Endothelial cell of umbilical vein (primary cell): Measurements from ENCODE around the gene ALG12. TPM values are rescaled to one million over a fixed set of nuclear protein-coding genes. Genes with fewer than 3 reads are reported as not detected.

ENCODE experiments used
- BruUV-seq: library from RNA; stranded (reverse); fragments of 400-500 nt; replicated peaks from 2 replicates; lab custom pipeline; 2021; lab: Mats Ljungman, UMichigan
- CTCF ChIA-PET: fragments of 300-600, 350-600 bp; sonication (Branson Sonifier 250); formaldehyde crosslinking; loops from one replicate; lab custom pipeline; 2021; ENCODE audit warnings: antibody characterized with exemption, inconsistent platforms; lab: Charles Lee
- POLR2A ChIA-PET: fragments of 300-600, 350-600 bp; sonication (Branson Sonifier 250); formaldehyde crosslinking; loops from one replicate; lab custom pipeline; 2021; ENCODE audit warnings: antibody characterized with exemption, inconsistent platforms; lab: Charles Lee
- DNase-seq: peaks from one replicate; pipeline ENCODE4 v3.0.0-alpha.2; 2011; ENCODE audit warnings: low read depth, low spot score
- FAIRE-seq: peaks from 2 replicates; lab custom pipeline; 2011; peaks lifted over from hg19 to GRCh38; lab: Jason Lieb, UNC
- H2AFZ ChIP-seq: 2 replicates; pipeline ENCODE4 v1.6.0; 2012; ENCODE audit warnings: low read depth, low read length, control low read depth, inconsistent platforms
- H3K27ac ChIP-seq: 2 replicates; pipeline ENCODE4 v1.5.1; 2011; ENCODE audit warnings: low read depth, mild to moderate bottlenecking, control low read depth, low read length, moderate library complexity; ENCODE audit not compliant: insufficient read depth
- H3K27me3 ChIP-seq, 2 experiments: 2 replicates each; pipeline versions ENCODE4 v1.6.0 to v1.6.1; 2011; ENCODE audit warnings: low read length in 2 of 2, mixed read lengths in 1 of 2; ENCODE audit not compliant: control insufficient read depth in 2 of 2, insufficient read depth in 2 of 2
- H3K36me3 ChIP-seq, 2 experiments: 2 replicates in 1 of 2; 3 replicates in 1 of 2; pipeline ENCODE4 v1.5.1; 2011; ENCODE audit warnings: low read length in 2 of 2, mild to moderate bottlenecking in 1 of 2, moderate library complexity in 1 of 2; ENCODE audit not compliant: control insufficient read depth in 2 of 2, insufficient read depth in 2 of 2; ENCODE audit errors: extremely low read depth in 1 of 2
- H3K4me1 ChIP-seq: 3 replicates; pipeline ENCODE4 v1.5.1; 2011; ENCODE audit warnings: mild to moderate bottlenecking, low read length; ENCODE audit not compliant: control insufficient read depth, insufficient read depth; ENCODE audit errors: extremely low read depth
- H3K4me2 ChIP-seq: 2 replicates; pipeline ENCODE4 v1.6.1; 2011; ENCODE audit warnings: low read length, control low read depth, mixed read lengths; ENCODE audit not compliant: insufficient read depth
- H3K4me3 ChIP-seq, 3 experiments: fragments of 200-600 bp in 1 of 3; sonication (generic), shearing (Covaris generic) in 1 of 3; replicated peaks in 1 of 3; 2 replicates each; pipeline ENCODE4 v1.5.1; 2011 to 2016; ENCODE audit warnings: control low read depth in 3 of 3, low read length in 3 of 3, mild to moderate bottlenecking in 2 of 3, inconsistent platforms in 1 of 3, low read depth in 1 of 3, moderate library complexity in 1 of 3; ENCODE audit not compliant: insufficient read depth in 1 of 3
- H3K79me2 ChIP-seq: 2 replicates; pipeline ENCODE4 v1.6.0; 2012; ENCODE audit warnings: low read length, inconsistent platforms; ENCODE audit not compliant: control insufficient read depth, insufficient read depth
- H3K9ac ChIP-seq: replicated peaks from 2 replicates; pipeline ENCODE3; 2011; ENCODE audit warnings: low read length, control low read depth; ENCODE audit not compliant: insufficient read depth; ENCODE audit errors: extremely low read depth
- H3K9me1 ChIP-seq: replicated peaks from 3 replicates; pipeline ENCODE4 v1.6.0; 2011; ENCODE audit warnings: mild to moderate bottlenecking, low read length; ENCODE audit not compliant: control insufficient read depth, insufficient read depth; ENCODE audit errors: extremely low read depth
- H3K9me3 ChIP-seq: replicated peaks from 2 replicates; pipeline ENCODE4 v1.5.1; 2012; ENCODE audit warnings: low read length, inconsistent platforms; ENCODE audit not compliant: control insufficient read depth, insufficient read depth
- H4K20me1 ChIP-seq: replicated peaks from 2 replicates; pipeline ENCODE3; 2011; ENCODE audit warnings: mild to moderate bottlenecking, low read length; ENCODE audit not compliant: control insufficient read depth, insufficient read depth; ENCODE audit errors: extremely low read depth
- CTCF ChIP-seq, 2 donors: IDR thresholded peaks; 1 replicate in 1 of 2; 2 replicates in 1 of 2; pipeline ENCODE4 v1.5.1; 2011; ENCODE audit warnings: low read length in 2 of 2, mild to moderate bottlenecking in 2 of 2, moderate library complexity in 2 of 2, control low read depth in 1 of 2, inconsistent platforms in 1 of 2, low read depth in 1 of 2; ENCODE audit not compliant: insufficient read depth in 1 of 2; ENCODE audit errors: extremely low read depth in 1 of 2
- EZH2 ChIP-seq: IDR thresholded peaks from 2 replicates; pipeline ENCODE4 v1.6.1; 2012; ENCODE audit warnings: borderline replicate concordance, low read depth, mild to moderate bottlenecking, moderate library complexity, low read length, inconsistent platforms; ENCODE audit not compliant: severe bottlenecking
- FOS ChIP-seq: IDR thresholded peaks from 2 replicates; pipeline ENCODE4 v1.6.1; 2011; ENCODE audit warnings: mild to moderate bottlenecking, low read length, moderate library complexity, borderline replicate concordance; ENCODE audit not compliant: insufficient read depth
- GATA2 ChIP-seq: IDR thresholded peaks from 2 replicates; pipeline ENCODE4 v1.7.0; 2011; ENCODE audit warnings: low read depth, mild to moderate bottlenecking, moderate library complexity, mixed read lengths, low read length; ENCODE audit not compliant: insufficient read length, insufficient read depth
- JUN ChIP-seq: IDR thresholded peaks from 2 replicates; pipeline ENCODE4 v1.6.1; 2011; ENCODE audit warnings: borderline replicate concordance, low read depth; ENCODE audit not compliant: insufficient read length, insufficient read depth
- MAX ChIP-seq: IDR thresholded peaks from 2 replicates; pipeline ENCODE4 v1.6.1; 2011; ENCODE audit not compliant: insufficient read depth, insufficient read length
- MYC ChIP-seq: IDR thresholded peaks from one replicate; pipeline ENCODE4 v1.6.1; 2011; ENCODE audit warnings: mild to moderate bottlenecking, low read depth, low read length
- POLR2A ChIP-seq: IDR thresholded peaks from 2 replicates; pipeline ENCODE4 v1.6.1; 2012; ENCODE audit warnings: low read depth, mild to moderate bottlenecking, control low read depth, low read length
- POLR2AphosphoS5 ChIP-seq: IDR thresholded peaks from 2 replicates; pipeline ENCODE4 v1.6.1; 2012; ENCODE audit warnings: low read depth, mild to moderate bottlenecking, control low read depth, low read length, moderate library complexity; ENCODE audit not compliant: insufficient read depth
- dilution Hi-C: fragments of 300-500 bp; cut with MboI; formaldehyde crosslinking; loops from one replicate; pipeline ENCODE4 v1.15.0; 2019; ENCODE audit warnings: low sequenced_read_pairs; ENCODE audit not compliant: extremely low pct_ligation_motif_present
- intact Hi-C: fragments of 100-400 bp; cut with micrococcal nuclease; formaldehyde crosslinking; loops from one replicate; pipeline ENCODE4 v1.10.0; 2022
- polyA plus RNA-seq, 4 experiments: library from polyadenylated mRNA; depleted of rRNA in 3 of 4; stranded (reverse) in 3 of 4; unstranded in 1 of 4; fragments of >200 nt; gene quantifications; 2 replicates each; pipeline versions ENCODE4 v1.2.1 to v1.2.3, GENCODE V29; 2011 to 2012; ENCODE audit warnings: missing spikeins in 1 of 4
- total RNA-seq: library from RNA; stranded (reverse); gene quantifications from 2 replicates; pipeline ENCODE4 v1.2.3, GENCODE V29; 2021

Gene ALG12
- total and polyA plus RNA-seq, 2 donors (not counting 3 experiments of a cell fraction or from before 2014, with no cell fraction given), result 14.6 to 18.0 TPM

GRCh38 chr22:49873228-49873940 is 44.9 kb downstream of the ALG12 start:
- CTCF ChIA-PET, result interaction anchor here (0.8 to 1.6 kb wide), 2 partner anchors 8 to 106 kb away, joined by 3 read pairs; no protein-coding TSS in a partner anchor
- no TSS peak for BruUV-seq
- intact Hi-C loops, result no loop called here

More at GRCh38 chr22:49873228-49873940, 44.9 kb downstream of the ALG12 start:
- Histone ChIP-seq H3K9me3 (no peaks in the 10 kb centered on the region), H3K4me2 (no peak overlapping the region), H3K9me1 (no peaks in the 10 kb centered on the region), H3K4me3 (no peak overlapping the region), H3K4me1 (no peaks in the 10 kb centered on the region), H2AFZ (no peak overlapping the region), H3K9ac (no peak overlapping the region), H4K20me1 (peaks cover 6% of the 10 kb centered on the region), H3K27ac (no peak overlapping the region), H3K36me3 (no peaks in the 10 kb centered on the region), H3K27me3 (no peaks in the 10 kb centered on the region), H3K79me2 (peaks cover 89% of the 10 kb centered on the region)
- dilution Hi-C loops, result no loop called here
- DNase-seq (no peak), FAIRE-seq (no peak)
- POLR2A ChIA-PET, result no interaction called here
- no peak for TF ChIP-seq GATA2
- no peak for TF ChIP-seq JUN
- TF ChIP-seq EZH2, result no peak
- TF ChIP-seq CTCF (IDR thresholded peaks at IDR 0.05; ENCODE audit: extremely low read depth in 1 of 2, insufficient read depth in 1 of 2, low read depth in 1 of 2, low read length in 2 of 2), result no peak
- no peak for TF ChIP-seq MAX
- TF ChIP-seq MYC, result no peak
- no peak for TF ChIP-seq POLR2AphosphoS5
- no peak for TF ChIP-seq FOS
- no peak for TF ChIP-seq POLR2A
